HG03025 (cell line): ENCODE results near the gene SCARF1.

Source experiments
- ATAC-seq: cut with Tn5 transposase; IDR thresholded peaks from one replicate; pipeline ENCODE4 v1.9.1; 2021; ENCODE audit warnings: mild to moderate bottlenecking, moderate library complexity; ENCODE audit not compliant: unreplicated experiment, low FRiP score

The SCARF1 gene

DNA sequence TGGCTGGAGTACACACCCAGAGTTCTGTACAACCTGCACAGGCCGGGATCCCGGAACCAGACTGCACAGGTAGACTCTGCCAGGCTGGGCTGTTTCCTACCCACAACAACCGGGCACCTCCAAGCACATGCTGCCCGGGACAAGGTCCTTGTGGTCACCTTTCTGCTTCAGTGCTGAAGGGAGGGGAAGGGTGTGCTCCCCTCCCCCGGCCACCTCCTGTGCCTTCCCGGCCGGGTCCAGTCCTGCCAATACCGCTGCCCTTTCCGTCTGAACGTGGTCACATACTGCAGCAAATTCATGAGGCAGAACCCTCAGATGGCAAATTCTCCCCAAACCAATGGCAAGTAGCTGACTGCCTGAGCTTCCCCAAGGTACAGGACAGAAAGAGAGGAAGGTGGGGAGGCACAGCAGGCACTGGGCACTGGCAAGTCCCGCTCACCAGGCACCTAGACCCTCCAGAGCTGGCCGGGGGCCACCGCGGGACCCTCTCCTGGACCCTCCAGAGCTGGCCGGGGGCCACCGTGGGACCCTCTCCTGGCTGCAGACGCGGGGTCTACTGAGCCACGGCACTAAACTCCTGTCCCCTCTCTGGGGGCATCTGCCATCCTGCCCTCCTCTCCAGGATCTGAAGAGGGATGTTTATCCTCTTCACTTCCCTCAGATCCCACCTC is 39.7 kb downstream of the SCARF1 start:
- no peak for ATAC-seq

DNA sequence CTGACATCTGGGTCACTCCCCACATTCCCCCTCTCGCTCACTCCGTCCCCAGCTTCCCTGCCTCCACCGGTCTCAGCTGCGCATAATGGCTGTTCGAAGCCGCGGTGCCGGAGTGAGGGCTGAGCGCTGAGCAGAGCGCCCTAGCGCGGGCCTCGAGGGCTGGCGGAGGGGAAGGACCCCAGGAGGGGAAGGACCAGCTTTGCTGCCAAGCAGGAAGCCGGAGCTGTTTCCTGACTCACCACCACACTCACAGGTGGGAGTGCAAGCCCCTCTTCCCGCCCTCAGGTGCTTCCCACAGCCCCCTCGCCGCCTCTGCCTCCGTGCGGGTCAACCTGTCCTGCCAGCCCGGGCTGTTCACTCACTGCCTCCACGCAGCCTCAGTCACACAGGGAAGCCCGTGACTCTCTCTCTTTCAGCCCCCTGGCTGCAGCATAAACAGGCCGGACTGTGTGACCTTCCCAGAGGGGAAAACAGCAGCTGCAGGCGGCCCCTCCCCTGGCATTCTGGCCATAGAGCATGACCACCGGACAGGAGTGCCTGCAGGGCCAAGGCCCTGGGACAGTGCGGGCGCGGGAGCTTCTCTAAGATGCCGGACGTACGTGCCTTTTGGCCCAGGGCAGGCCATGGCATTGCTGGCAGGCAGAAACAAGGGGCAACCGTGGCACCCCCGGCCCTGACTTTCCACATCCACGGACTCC is 40.6 kb downstream of the SCARF1 start:
- ATAC-seq = no peak

DNA sequence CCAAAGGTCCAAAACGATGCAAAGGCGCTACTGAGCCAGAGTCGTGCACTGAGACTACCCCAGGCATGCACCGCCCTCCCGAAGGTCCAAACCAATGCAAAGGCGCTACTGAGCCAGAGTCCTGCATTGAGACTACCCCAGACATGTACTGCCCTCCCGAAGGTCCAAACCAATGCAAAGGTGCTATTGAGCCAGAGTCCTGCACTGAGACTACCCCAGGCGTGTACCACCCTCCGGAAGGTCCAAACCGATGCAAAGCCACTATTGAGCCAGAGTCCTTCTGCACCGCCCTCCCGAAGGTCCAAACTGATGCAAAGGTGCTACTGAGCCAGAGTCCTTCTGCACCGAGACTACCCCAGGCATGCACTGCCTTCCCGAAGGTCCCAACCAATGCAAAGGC is 44.0 kb downstream of the SCARF1 start:
- ATAC-seq = no peak

DNA sequence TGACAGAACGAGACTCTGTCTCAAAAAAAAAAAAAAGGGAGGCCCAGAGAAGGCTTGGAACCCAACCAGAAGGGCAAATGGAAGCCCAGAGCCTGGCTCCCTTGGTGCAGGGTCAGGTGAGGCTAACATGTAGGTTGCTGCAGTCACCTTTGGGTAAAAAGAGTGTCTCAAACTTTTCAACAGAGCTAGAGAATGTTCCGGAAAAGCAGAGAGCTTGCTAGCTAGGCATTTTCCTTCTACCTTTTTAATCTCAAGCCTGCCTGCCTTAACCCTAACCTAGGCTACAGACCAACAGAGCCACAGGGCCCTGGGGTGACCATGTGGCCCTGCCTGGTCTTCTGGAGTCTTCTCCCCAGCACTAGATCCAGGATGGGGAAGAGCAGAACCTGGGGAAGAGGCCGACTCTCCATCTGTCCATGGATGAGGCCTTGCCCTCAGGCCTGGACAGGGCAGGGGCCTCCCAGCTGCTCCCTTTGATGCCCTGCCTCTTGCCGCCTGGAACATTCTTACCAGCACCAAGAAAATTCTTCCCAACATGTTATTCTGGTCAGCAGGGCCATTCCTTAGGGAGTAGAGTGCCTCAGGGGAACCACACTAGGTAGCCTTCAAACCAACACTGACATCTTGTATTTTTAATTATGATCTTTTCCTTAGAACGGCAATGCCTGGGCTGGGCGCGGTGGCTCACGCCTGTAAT is 47.0 kb downstream of the SCARF1 start:
- no peak for ATAC-seq

DNA sequence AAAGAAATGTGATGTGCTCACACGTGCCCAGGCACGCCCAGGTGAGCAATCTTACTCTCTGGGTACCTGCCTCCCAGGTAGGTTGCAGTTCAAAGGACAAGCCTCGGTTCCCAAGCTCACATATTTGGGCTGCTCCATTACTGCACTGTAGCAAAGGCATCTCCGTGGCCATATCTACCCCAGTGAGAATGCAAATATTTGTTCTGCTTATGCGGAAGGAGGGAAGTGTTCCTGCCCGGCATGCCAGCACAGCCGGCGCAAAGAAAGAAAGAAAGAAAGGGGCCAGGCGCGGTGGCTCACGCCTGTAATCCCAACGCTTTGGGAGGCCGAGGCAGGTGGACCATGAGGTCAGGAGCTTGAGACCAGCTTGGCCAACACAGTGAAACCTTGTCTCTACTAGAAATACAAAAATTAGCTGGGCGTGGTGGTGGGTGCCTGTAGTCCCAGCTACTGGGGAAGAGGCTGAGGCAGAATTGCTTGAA is 47.6 kb downstream of the SCARF1 start:
- ATAC-seq = no peak

DNA sequence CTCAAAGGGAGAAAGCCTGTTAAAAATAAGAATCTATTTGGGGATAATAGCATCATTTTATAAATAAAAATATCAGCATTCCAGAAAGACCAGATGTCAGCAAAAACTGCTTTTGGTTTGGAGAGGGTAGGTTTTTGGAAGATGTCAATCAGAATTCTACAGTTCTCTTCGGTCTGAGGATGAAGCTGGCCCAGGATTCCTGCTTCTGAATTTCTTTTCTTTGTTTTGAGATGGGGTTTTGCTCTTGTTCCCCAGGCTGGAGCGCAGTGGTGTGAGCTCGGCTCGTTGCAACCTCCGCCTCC is 52.0 kb downstream of the SCARF1 start:
- no peak for ATAC-seq

DNA sequence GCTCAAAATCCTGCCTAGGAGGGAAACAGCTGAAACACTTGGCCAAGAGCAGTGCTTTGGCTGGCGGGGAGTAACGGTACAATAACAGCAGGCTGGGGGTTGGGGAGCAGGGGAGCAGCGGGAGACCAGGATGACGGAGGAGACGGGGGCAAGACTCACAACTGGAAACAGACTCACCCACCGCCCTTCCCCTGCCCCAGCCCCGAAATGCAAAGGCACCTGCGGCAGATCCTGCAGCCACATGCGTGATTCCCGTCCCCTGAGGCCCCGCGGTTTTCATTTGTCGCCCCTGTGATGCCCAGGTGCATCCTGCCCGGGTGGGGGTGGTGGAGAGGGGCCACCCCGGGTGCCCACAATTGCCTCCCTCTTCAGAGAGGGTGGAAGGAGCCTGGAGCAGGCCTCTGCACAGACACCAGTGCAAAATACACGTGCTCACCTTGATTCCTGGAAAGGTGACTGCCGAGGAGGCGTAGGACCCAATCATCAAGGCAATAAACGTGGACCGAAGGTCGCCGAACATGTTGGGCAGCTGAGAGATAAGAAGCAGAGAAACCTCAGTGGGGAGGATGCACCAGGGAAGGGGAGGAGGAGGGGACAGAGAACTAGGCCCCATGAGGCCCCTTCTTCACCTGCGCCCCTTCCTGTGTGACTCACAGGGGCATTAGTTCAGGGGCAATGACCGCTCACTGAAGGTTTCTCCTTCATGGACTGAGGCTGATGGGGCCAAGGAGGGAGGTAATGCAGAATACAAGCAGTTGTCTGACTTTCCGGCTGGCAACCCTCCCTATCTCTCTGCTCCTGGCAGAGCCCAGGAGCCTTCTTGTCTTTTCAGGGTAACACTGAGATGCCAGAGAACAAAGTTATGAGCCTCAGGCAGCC is 52.5 kb downstream of the SCARF1 start:
- peak; percentile 63 for ATAC-seq

DNA sequence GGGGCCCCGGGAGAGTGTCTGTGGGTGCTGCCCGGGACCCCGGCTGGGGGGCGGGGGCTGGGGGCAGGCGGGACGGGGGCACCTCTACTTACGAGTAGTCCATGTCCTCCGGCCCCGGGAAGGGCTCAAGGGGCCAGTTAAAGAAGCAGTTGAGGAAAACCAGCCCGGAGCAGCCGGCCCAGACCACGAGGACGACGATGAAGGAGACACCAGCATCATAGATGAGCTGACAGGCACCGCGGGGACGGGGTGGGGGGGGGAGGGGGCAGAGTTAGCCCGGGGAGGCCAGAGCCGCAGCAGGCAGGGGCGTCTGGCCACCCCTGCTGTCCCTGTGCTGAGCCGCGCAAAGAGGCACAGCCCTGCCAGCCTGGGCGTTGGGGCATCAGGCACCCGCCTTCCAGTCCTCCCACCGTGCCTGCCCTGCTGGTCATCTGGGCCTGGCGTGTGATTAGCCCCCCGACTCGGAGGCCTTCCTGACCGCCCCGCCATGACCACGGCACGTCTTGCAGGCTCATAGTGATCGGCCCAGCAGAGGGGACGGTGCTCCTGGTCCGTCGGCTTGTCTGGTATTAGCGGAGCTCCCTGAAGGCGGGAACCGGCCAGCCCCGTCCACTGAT is 54.0 kb downstream of the SCARF1 start:
- ATAC-seq = no peak

DNA sequence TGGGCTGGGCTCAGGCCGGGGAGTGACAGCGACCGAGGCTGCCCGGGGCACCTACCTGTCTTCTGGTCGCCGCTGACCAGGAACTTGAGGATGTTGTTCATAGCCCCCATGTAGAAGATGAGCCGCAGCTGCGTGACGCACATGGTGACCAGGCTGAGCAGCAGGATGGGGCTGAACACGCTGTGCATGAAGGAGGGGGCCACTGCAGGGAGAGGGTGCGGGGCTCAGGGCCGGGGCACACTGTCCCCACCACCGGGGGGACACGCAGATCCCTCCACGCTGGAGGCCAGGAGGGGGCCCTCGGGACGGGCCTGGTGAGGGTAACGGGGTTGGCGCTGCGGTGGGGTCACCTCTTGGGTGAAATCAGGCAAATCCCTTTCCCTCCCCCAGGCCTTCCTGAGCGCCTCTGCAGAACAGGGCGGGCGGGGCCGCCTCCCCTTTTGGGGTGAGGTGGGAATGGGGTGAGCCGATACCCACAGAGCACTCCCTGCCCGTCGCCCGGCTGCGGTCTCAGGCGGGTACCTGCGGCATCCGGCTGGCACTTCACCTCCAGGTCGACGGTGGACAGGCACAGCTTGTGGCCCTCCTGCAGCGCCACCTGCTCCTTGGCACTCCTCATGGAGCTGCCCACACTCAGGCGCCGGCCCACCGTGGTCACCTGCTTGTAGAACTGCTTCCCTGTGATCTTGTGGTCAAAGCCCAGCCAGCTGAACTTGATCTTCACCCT is 54.6 kb downstream of the SCARF1 start:
- no peak for ATAC-seq

DNA sequence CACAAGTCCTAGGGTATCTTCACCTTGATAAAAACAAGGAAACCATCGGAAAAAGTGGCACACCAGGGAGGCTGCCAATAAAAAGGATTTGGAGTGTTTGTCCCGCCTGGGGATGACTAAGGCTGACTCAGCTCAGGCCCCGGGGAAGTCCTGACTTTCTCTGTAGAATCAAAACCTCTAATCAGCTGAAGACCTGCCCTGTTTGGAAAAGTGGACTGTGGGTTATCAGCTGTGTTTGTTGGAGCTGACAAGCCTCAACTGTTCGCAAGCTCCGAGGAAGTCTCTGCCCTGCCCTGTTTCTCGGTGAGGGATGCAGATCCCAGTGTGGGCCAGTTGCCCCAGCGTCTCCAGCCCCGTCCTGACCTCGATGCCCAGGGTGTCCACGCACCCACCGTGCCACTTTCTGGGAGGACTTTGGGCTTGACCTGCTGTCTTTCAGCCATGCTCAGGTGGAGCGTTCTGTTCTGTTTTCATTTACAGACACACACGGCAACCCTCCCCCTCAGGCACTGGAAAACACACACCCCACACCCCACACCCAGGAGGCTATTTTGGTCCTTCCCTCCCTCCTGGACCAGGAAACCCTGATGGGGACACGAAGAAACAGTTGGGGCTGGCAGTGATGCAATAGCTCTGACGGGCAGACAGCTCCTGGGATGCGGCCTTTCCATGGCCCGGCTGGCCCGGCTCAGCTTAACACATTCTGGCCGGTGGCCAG is 55.3 kb downstream of the SCARF1 start:
- ATAC-seq = no peak

DNA sequence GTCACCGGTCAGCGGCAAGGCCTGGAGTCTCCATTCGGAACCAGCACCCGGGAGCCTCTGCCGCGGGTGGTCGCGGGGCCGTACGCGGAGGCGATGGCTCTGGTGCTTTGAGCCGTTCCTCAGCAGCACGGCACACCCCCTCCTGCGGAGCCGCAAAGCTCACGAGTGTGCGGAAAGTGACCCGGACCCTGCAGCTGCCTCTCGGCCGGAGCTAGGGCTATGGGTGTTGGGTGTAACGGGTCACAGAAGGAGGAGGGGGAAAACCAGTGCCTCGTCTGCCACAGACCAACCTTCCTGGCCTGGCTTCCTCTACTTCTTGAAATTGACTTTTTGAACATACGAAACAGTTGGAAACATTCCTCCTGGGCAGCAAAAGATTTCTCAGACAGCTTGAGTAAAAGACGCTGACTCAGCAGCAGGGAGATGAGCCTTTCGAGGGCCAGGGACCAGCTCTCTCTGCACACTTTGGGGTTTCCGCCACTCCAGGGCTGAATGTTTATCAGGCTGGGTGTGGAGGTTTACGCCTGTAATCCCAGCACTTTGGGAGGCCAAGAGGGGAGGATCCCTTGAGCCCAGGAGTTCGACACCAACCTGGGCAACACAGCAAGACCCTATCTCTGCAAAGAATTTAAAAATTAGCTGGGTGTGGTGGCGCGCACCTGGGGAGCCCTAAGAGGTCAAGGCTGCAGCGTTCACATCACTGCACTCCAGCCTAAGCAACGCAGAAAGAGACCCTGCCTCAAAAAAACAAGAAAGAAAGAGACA is 56.5 kb downstream of the SCARF1 start:
- ATAC-seq = no peak

DNA sequence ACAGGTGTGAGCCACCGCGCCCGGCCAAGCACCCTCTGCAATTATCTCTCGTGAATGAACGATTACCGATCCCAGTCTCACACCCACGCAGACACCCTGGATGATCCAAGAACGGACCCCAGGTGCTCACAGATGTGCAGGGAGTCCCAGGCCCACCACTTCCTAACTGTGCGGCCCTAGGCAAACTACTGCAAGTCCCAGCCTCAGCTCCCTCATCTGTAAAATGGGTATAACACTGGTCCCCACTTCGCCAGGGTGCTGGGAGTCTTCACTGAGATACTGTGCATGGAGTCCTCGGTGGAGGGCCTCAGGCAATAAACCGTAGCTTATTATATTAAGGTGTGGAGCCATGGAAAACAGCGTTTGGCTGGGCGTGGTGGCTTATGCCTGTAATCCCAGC is 61.4 kb downstream of the SCARF1 start:
- ATAC-seq = no peak
